Effector CD8-positive, alpha-beta T cell (primary cell): ENCODE data around the gene MMRN2.
"Not testable (repeated sequence)": the region's sequence is repeated elsewhere in the genome, so short reads cannot be mapped to it uniquely, and the experiment has no call there.

Experiments
- DNase-seq: peaks from one replicate; lab custom pipeline; 2025; lab: John Stamatoyannopoulos, UW
- total RNA-seq, 4 experiments: gene quantifications; one replicate each; lab custom pipeline; 2026; lab: John Stamatoyannopoulos, UW

MMRN2 gene, protein sequence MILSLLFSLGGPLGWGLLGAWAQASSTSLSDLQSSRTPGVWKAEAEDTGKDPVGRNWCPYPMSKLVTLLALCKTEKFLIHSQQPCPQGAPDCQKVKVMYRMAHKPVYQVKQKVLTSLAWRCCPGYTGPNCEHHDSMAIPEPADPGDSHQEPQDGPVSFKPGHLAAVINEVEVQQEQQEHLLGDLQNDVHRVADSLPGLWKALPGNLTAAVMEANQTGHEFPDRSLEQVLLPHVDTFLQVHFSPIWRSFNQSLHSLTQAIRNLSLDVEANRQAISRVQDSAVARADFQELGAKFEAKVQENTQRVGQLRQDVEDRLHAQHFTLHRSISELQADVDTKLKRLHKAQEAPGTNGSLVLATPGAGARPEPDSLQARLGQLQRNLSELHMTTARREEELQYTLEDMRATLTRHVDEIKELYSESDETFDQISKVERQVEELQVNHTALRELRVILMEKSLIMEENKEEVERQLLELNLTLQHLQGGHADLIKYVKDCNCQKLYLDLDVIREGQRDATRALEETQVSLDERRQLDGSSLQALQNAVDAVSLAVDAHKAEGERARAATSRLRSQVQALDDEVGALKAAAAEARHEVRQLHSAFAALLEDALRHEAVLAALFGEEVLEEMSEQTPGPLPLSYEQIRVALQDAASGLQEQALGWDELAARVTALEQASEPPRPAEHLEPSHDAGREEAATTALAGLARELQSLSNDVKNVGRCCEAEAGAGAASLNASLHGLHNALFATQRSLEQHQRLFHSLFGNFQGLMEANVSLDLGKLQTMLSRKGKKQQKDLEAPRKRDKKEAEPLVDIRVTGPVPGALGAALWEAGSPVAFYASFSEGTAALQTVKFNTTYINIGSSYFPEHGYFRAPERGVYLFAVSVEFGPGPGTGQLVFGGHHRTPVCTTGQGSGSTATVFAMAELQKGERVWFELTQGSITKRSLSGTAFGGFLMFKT
- 0 to 0.44 (median 0.09) reads per million in 4 experiments for total RNA-seq

DNA sequence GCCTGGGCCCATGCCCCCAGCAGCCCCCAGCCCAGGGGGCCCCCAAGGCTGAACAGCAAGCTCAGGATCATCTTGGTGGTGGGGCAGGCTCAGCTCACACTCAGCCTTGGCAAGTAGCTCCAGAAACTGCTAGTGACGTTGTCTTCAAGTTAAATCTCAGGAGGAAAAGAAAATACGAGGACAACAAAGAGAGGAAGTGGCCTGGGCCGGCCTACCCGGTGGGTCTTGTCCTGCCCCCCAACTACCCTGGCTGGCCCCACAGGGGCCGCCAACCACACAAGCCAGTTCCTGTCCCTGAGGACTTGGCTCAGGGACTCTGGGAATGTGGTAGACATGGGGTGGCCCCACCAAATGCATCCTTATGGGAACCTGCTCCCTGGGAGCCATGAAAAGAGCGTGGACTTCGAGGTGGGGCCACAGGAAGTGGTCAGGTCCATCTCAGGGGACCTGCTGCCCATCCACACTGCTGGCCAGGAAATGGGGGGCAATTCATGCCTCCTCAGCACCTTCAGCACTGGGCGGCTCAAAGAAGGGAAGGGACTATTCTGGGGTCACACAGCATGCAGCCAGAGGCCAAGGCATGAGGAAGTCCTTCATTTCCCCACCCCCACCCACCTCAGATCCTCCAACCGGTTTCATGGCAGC lies at the start of gene MMRN2:
MMRN2 (minus strand) TSS at position 145 of the 645 bp plus-strand sequence; CDS start at position 71, 74 bp downstream.
- no peak for DNase-seq

DNA sequence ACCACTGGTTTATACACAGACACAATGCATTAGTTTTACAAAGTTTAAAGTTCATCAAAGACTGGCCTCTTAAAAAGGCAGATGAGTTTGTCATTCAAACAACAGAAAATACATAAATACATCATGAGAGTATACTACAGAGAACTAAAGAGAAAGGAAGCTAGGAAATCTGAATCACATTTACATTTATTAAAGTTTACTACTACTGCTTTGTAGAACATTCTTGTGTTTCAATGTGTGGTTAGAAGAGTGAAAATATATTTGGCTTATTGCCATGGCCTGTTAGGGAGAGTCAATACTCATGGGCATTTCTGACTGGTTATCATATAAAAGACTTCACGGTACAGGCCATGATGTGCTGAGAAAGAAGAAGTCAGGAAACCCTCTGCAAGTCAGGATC lies 49.7 kb upstream of the MMRN2 start:
- DNase-seq: not testable (repeated sequence)

DNA sequence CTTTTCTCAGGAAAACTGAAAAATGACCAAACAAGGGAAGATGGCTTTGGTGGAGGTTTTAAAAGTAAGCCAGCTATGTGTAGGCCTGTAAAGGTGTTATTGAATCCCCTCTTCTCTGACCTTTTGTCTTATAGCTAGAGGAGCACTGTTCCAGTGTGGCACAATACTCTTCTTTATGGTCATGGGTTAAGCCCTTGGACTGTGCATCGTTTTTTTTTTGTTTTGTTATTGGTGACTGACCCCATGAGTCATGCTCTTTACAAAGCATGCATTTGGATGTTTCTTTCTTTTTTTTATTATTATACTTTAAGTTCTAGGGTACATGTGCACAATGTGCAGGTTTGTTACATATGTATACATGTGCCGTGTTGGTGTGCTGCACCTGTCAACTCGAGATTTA lies 43.1 kb upstream of the MMRN2 start:
- no peak for DNase-seq

GRCh38 chr10:86999802-87000403 lies 42.5 kb upstream of the MMRN2 start:
- DNase-seq: not testable (repeated sequence)

GRCh38 chr10:86992929-86993328 lies 35.5 kb upstream of the MMRN2 start:
- no peak for DNase-seq

- DNase-seq: no peak
Observed at GRCh38 chr10:86992456-86992855, 35.0 kb upstream of the MMRN2 start.

- DNase-seq: not testable (repeated sequence)
Observed at GRCh38 chr10:86991362-86991761, 33.9 kb upstream of the MMRN2 start.

DNA sequence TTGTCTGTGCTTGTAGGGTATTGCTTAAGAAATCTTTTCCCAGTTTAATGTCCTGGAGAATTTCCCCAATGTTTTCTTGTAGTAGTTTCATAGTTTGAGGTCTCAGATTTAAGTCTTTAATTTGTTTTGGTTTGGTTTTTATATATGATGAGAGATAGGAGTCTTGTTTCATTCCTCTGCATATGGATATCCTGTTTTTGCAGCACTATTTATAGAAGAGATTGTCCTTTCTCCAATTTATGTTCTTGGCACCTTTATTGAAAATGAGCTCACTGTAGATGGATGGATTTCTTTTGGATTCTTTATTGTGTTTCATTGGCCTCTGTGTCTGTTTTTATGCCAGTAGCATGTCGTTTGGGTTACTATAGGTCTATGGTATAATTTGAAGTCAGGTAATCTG lies 31.1 kb upstream of the MMRN2 start:
- no peak for DNase-seq

DNA sequence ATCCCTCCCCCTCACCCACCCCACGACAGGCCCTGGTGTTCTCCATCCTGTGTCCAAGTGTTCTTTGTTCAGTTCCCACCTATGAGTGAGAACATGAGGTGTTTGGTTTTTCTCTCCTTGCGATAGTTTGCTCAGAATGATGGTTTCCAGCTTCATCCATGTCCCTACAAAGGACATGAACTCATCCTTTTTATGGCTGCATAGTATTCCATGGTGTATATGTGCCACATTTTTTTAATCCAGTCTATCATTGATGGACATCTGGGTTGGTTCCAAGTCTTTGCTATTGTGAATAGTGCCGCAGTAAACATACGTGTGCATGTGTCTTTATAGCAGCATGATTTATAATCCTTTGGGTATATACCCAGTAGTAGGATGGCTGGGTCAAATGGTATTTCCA lies 27.1 kb upstream of the MMRN2 start:
- DNase-seq: not testable (repeated sequence)

DNA sequence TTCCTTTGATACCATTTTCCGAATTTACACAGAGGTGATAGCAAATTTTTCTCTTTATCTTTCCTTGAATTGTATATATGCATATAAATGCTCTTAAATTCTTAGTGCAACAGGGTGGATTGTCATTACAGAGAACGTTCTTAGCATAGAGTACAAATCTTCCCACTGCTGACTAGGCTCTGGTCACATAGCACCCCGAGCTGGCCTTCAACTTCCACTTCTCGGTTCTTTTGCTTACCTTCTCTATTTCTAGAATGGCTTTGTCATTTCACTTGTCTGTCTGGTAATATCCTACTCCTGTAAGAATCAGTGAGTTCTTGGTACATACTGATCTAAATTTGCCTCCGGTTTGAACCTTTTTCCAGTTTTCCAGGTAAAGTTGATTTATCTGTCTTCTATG lies 24.3 kb upstream of the MMRN2 start:
- no peak for DNase-seq

DNA sequence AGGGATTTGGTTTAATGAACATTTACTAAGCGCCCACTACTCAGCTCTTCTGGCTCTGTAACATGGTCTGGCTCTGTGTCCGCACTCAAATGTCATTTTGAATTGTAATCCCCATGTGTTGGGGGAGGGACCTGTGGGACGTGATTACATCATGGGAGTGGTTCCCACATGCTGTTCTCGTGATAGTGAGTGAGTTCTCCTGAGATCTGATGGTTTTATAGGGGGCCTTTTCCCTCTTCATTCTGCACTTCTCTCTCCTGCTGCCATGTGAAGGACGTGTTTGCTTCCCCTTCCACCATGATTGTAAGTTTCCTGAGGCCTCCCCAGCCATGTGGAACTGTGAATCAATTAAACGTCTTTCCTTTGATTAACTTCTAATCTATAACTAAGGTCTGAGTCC lies 23.6 kb upstream of the MMRN2 start:
- DNase-seq: not testable (repeated sequence)

GRCh38 chr10:86979977-86980448 lies 22.6 kb upstream of the MMRN2 start:
- DNase-seq: no peak

GRCh38 chr10:86979296-86979818 lies 21.9 kb upstream of the MMRN2 start:
- no peak for DNase-seq

- not testable (repeated sequence) for DNase-seq
Observed at GRCh38 chr10:86978457-86978856, 21.0 kb upstream of the MMRN2 start.

DNA sequence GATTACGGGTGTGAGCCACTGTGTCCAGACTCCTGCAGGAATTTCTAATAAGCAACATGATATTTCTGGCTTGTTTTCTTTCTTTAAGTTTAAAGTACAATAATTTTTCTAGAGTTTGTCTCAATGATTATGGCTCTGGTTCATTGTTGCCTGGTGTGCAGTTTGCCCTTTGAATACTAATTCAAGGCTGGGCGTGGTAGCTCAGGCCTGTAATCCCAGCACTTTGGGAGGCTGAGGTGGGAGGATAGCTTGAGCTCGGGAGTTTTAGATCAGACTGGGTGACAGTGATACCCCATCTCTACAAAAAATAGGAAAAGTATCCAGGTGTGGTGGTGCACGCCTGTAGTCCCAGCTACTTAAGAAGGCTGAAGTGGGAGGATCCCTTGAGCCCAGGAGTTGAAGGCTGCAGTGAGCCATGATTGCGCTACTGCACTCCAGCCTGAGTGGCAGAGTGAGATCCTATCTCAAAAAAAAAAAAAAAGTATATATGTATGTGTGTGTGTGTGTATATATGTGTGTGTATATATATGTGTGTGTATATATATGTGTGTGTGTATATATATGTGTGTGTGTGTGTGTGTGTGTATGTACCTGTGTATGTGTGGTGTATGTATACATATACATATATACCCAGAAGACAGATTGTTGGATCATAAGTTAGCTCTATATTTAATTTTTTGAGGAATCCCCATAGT lies 19.1 kb upstream of the MMRN2 start:
- no peak for DNase-seq

DNA sequence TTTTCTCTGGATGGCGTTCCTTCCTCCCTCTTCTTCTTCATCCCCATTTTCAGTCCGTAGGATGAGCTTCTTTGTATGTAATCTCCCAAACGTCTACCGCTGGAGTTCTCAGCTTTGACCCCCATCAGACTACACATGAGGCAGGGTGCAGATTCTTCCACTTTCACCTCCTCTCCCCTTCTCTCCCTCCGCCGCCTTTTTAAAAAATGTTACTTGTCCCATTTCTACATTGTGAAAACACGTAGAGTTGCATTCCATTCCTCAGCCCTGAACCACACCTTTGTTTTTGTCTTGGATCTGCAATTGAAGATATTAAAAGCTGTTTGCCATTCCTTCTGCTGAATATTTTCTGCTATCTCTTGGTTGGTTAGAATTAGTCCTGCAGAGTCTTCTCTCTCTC lies 17.1 kb upstream of the MMRN2 start:
- DNase-seq: no peak

- DNase-seq: no peak
Observed at GRCh38 chr10:86972613-86973380, 15.4 kb upstream of the MMRN2 start.

GRCh38 chr10:86971232-86971991 lies 14.0 kb upstream of the MMRN2 start:
- DNase-seq: peak; percentile 84

GRCh38 chr10:86970982-86971231 lies 13.5 kb upstream of the MMRN2 start:
- DNase-seq: no peak
